H1 (cell line): Measurements from ENCODE around the gene ZMAT1.

Experiments used
- EP300 ChIP-seq, 2 experiments: IDR thresholded peaks; 1 replicate in 1 of 2; 2 replicates in 1 of 2; pipeline ENCODE4 v1.6.1; 2011 to 2012; ENCODE audit warnings: low read depth in 2 of 2, low read length in 2 of 2, mild to moderate bottlenecking in 2 of 2, borderline replicate concordance in 1 of 2, inconsistent platforms in 1 of 2, moderate library complexity in 1 of 2
- SP1 ChIP-seq: IDR thresholded peaks from 2 replicates; pipeline ENCODE4 v1.6.1; 2011; ENCODE audit warnings: low read depth, low read length

GRCh38 chrX:101973066-101973465, 41.2 kb upstream of the ZMAT1 start:
- TF ChIP-seq EP300 (IDR thresholded peaks at IDR 0.05; ENCODE audit: borderline replicate concordance in 1 of 2, low read depth in 2 of 2, low read length in 2 of 2) (no peak), SP1 (no peak)
